Astrocyte of the hippocampus (primary cell): ENCODE data around the gene TMEM183A.

Experiments
- DNase-seq: peaks from one replicate; pipeline ENCODE4 v3.0.0; 2011; ENCODE audit warnings: low read depth, low spot score

The TMEM183A gene

GRCh38 chr1:203028784-203029553 lies 21.8 kb downstream of the TMEM183A start:
- DNase-seq = no peak

- DNase-seq = no peak
Observed at GRCh38 chr1:203031467-203031866, 24.3 kb downstream of the TMEM183A start.

- DNase-seq = no peak
Observed at GRCh38 chr1:203033287-203033686, 26.1 kb downstream of the TMEM183A start.

GRCh38 chr1:203033917-203034316 lies 26.7 kb downstream of the TMEM183A start:
- DNase-seq = no peak

GRCh38 chr1:203034422-203035110 lies 27.4 kb downstream of the TMEM183A start:
- no peak for DNase-seq

GRCh38 chr1:203035111-203036000 lies 28.2 kb downstream of the TMEM183A start:
- no peak for DNase-seq

- no peak for DNase-seq
Observed at GRCh38 chr1:203036135-203036534, 29.0 kb downstream of the TMEM183A start.

GRCh38 chr1:203036537-203036936 lies 29.4 kb downstream of the TMEM183A start:
- no peak for DNase-seq

GRCh38 chr1:203037509-203038190 lies 30.5 kb downstream of the TMEM183A start:
- DNase-seq = no peak

GRCh38 chr1:203038217-203038741 lies 31.1 kb downstream of the TMEM183A start:
- DNase-seq = peak; percentile 93

- DNase-seq = peak; percentile 86
Observed at GRCh38 chr1:203038891-203039608, 31.9 kb downstream of the TMEM183A start.

GRCh38 chr1:203039609-203040512 lies 32.7 kb downstream of the TMEM183A start:
- peak; percentile 32 for DNase-seq

- DNase-seq = no peak
Observed at GRCh38 chr1:203040513-203041275, 33.5 kb downstream of the TMEM183A start.

- DNase-seq = no peak
Observed at GRCh38 chr1:203041351-203041932, 34.3 kb downstream of the TMEM183A start.

GRCh38 chr1:203043830-203044545 lies 36.8 kb downstream of the TMEM183A start:
- DNase-seq = no peak

- no peak for DNase-seq
Observed at GRCh38 chr1:203044546-203045250, 37.5 kb downstream of the TMEM183A start.

GRCh38 chr1:203045336-203045735 lies 38.2 kb downstream of the TMEM183A start:
- DNase-seq = no peak
